CD4-positive, alpha-beta T cell treated with Interleukin-17A for 1 hour (primary cell): ENCODE measurements around the gene NCBP1.

Experiments used
- DNase-seq: peaks from one replicate; pipeline ENCODE4 v3.0.0-alpha.2; 2020

NCBP1 gene

DNA sequence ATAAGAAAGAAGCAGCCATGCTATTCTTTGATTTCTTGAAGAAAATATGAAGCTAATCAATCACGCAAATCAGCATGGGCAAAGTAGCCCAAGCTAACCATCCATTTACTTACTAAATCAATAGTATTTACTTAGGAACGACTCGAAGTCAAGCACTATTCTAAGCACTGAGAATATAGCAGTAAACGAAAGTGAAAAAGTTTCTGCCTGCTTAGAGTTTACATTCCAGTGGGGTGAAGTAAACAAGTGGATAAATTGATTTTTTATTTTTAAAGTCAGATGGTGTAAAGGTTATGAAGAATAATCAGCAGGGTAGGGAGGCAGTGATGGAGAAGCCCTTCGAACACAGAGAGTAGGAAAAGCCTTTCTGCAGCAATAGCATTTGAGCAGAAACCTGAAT is 6.0 kb upstream of the NCBP1 start:
- no peak for DNase-seq

DNA sequence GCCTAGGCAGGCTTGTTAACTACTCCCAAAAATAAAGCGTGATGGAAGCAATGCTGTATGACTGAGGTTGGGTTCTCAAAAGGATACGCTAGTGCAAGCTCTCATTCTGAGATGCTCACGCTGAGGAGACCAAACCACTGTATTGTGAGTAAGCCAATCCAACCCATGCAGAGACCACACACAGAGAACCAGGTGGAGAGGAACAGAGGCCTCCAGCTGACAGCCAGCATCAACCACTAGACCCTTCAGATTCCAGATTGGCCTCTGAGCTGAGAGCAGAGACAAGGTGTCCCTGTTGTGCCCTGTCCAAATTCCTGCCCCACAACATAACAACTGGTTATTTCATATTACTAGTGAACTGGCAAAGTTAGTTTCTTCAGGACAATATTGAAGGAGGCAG is 5.0 kb upstream of the NCBP1 start:
- no peak for DNase-seq

DNA sequence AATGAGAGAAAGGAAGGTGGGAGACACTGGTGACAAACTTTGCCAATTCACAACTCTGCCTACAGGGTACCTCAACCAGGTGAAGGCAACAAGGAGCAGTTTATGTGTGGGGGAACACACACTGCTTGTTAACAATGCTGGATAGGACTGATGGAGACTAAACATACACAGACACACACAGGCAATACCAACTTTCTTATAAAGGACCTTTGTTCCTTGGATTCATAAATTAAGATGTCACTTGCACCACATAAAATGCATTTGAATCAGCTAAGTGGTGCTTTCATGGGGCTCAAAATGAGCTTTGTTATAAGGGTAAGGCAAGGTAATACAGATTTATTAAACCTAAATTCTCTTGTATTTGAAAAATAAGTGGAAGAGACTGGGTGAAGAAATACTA is 4.5 kb upstream of the NCBP1 start:
- no peak for DNase-seq

DNA sequence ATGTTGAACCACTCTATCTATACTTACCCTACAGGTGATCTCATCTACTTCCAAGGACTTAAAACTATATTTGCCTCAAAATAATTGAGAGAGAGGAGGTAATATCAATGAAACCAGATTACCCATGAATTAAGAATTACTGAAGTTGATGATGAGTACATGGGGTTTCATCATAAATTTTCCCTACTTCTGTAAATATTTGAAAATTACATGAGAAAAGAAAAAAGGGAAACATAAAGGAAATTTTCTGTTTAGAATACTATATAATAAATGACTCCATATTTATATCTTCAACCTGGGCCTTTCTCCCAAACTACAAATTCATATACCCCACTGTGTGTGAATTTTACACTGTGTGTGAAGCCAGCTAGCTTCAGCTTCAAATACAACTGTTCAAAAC is 3.0 kb upstream of the NCBP1 start:
- DNase-seq = no peak

- no peak for DNase-seq
Measured at GRCh38 chr9:97632248-97632984, 1.2 kb upstream of the NCBP1 start.

GRCh38 chr9:97633859-97634490 is 354 bp downstream of the NCBP1 start:
- DNase-seq = peak; percentile 31

- no peak for DNase-seq
Measured at GRCh38 chr9:97635026-97635425, 1.4 kb downstream of the NCBP1 start.

GRCh38 chr9:97636903-97637302 is 3.3 kb downstream of the NCBP1 start:
- DNase-seq = no peak

DNA sequence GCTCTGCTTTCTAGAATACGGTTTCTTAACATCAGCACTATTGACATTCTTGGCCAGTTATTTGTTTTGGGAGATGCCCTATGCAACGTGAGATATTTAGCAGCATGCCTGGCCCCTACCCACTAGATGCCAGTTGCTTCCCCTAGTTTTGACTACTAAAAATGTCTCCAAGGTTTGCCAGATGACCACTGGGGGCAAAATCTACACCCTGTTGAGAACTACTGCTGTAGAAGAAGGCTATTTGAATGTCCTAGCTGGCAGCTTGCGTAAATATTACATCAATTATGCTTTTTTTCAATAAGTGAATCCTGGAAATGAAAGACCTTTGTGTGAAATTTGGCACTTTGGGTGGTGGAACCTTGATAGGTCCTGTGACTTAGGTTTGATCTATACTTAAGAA is 5.0 kb downstream of the NCBP1 start:
- no peak for DNase-seq

GRCh38 chr9:97640325-97640724 is 6.7 kb downstream of the NCBP1 start:
- no peak for DNase-seq

DNA sequence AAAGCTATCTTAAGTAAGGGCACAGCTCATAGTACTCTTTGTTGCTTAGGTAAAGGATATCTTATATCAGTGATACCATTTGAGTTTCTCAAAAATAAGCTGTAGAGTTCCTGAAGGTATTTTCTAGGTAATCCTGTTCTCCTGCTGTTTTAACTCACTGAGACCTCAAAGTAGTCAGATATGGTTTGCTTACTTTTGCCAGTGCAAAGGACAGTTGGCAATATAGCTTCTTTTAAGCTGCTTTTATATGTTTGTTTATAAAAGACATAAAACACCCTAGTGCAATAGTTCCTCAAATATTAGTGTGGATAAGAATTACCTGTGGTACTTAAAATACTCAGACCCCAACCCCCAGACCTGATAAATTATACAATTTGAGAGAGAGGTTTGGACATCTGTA is 12.1 kb downstream of the NCBP1 start:
- no peak for DNase-seq

- no peak for DNase-seq
Measured at GRCh38 chr9:97647996-97648395, 14.4 kb downstream of the NCBP1 start.

GRCh38 chr9:97651646-97652045 is 18.0 kb downstream of the NCBP1 start:
- DNase-seq = no peak

GRCh38 chr9:97658707-97659106 is 25.1 kb downstream of the NCBP1 start:
- no peak for DNase-seq

DNA sequence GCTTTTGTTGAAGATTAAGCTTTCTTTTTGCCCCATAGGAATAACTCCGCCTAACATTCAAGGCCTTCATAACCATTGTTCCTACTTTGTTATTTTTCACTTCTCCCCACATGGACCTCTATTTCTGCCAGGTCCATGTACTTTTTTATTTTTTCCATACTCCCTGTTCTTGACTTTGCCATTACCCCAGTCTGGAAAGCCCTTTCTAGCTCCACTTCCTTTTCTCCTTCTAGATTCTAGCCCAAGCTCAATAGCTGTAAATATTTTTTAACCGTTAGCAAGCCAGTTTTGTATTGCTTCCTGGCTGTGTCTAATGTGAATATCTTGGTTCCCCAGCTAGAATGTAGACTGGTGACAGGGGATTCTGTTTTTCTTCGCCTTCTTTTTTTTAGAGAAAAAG is 26.1 kb downstream of the NCBP1 start:
- no peak for DNase-seq

DNA sequence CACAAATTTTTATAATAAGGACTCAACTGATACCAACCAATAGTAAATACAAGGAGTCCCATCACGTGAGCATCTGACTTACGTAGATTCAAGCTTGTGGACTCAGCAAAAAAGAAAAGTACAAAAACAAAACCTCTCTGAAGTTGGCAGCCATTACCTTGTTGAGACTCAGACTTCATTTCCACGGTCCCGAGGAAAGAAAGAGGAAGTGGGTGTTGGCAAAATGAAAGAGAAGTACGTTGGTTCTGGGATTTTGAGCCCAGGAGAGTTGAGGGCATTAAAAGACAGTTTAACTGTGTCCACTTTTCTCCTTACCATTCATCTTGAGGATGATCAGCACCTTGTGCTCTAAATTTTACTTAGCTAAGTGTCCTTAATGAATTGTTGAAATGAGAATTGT is 26.7 kb downstream of the NCBP1 start:
- DNase-seq = no peak

DNA sequence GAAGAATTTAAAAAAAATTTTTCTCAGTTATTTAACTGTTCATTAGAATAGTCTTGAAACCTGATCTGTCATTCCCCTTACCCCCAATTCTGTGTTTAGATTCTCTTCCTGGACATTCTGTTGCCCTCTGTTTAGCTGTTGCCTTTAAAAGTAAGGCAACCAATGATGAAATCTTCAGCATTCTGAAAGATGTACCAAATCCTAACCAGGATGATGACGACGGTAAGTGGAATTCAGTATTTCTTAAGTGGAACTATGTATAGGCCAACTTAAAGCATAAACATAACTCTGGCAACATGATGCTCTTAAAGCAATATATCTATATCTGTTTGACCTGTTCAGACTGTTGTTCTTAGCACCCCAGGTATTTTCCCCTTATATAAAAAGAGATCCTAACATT is 27.2 kb downstream of the NCBP1 start:
- no peak for DNase-seq

- DNase-seq = no peak
Measured at GRCh38 chr9:97665742-97666141, 32.1 kb downstream of the NCBP1 start.

- DNase-seq = no peak
Measured at GRCh38 chr9:97666907-97667686, 33.5 kb downstream of the NCBP1 start.

GRCh38 chr9:97668485-97668884 is 34.9 kb downstream of the NCBP1 start:
- no peak for DNase-seq

- no peak for DNase-seq
Measured at GRCh38 chr9:97670586-97670985, 37.0 kb downstream of the NCBP1 start.

DNA sequence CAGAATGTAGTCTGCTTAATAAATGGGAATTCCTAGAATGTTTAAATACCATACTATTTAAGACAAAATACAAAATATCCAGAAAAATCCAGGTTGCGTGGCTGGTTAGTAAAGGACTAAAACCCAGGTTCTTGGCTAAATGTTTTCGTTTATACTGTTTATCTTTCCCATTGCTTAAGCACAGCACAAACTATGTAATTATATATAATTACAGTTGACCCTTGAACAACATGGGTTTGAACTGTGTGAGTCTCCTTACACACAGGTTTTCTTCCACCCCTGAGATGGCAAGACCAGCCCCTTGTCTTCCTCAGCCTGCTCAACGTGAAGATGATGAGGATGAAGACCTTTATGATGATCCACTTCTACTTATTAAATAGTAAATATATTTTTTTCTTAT is 38.8 kb downstream of the NCBP1 start:
- DNase-seq = no peak

- DNase-seq = no peak
Measured at GRCh38 chr9:97673922-97674321, 40.3 kb downstream of the NCBP1 start.

DNA sequence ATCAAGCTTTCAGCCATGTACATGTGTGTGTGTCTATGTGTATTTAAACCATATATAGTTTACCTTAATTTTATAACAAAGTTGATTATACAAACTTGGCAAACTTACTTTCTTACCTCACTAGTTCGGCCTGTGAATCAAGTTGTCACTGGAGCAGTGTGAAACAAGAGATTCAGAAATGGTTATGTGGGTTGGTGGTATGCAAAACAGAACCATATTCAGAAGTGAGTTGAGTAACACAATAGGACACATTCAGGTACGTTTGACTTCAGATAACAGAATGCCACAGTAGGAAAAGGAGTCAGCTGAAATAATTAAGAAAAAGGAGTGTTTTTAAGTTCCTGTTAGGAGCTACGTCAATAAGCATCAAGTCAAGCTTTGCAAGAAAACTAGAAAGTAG is 42.0 kb downstream of the NCBP1 start:
- no peak for DNase-seq
